SH-SY5Y (cell line): ENCODE data around the gene CCDC81.

ENCODE experiments used
- GATA2 ChIP-seq: IDR thresholded peaks from 2 replicates; pipeline ENCODE4 v1.6.1; 2011; ENCODE audit warnings: mild to moderate bottlenecking, low read depth, low read length
- GATA3 ChIP-seq: IDR thresholded peaks from 2 replicates; pipeline ENCODE4 v1.6.1; 2011; ENCODE audit warnings: low read depth, mild to moderate bottlenecking, low read length, moderate library complexity

- TF ChIP-seq GATA2 (no peak), GATA3 (no peak)
Measured at GRCh38 chr11:86418917-86419316, 44.2 kb downstream of the CCDC81 start.
